Brain microvascular endothelial cell (primary cell): ENCODE measurements around the gene ASS1.

Experiments used
- DNase-seq: peaks from one replicate; pipeline ENCODE4 v3.0.0-alpha.2; 2020
- H3K27ac ChIP-seq: fragments of 250-450 bp; sonication (Bioruptor Pico); 2 replicates; pipeline ENCODE4 v1.5.1; 2020; ENCODE audit warnings: mild to moderate bottlenecking, moderate library complexity
- H3K27me3 ChIP-seq: fragments of 250-450 bp; sonication (Bioruptor Pico); replicated peaks from 2 replicates; pipeline ENCODE4 v1.5.1; 2020; ENCODE audit warnings: mild to moderate bottlenecking
- H3K36me3 ChIP-seq: fragments of 250-450 bp; sonication (Bioruptor Pico); replicated peaks from 2 replicates; pipeline ENCODE4 v1.5.1; 2020; ENCODE audit warnings: mild to moderate bottlenecking
- H3K4me3 ChIP-seq: 2 replicates; pipeline ENCODE4 v1.5.1; 2011; ENCODE audit warnings: low read depth, mild to moderate bottlenecking, control low read depth, low read length, moderate library complexity
- in situ Hi-C: cut with HindIII; loops from 2 replicates; pipeline ENCODE4 v1.10.0; 2017; ENCODE audit warnings: low sequenced_read_pairs, low pct_ligation_motif_present
- TF ChIP-seq, protein P1 (sequence below): IDR thresholded peaks from 2 replicates; pipeline ENCODE4 v1.5.1; 2011; ENCODE audit warnings: low read depth, mild to moderate bottlenecking, moderate library complexity, low read length, control low read depth, inconsistent platforms; ENCODE audit errors: missing control alignments

Gene ASS1

GRCh38 chr9:130508218-130508617 is 63.5 kb downstream of the ASS1 start:
- Histone ChIP-seq H3K27ac (no peak overlapping the region), H3K36me3 (no peaks in the 10 kb centered on the region), H3K27me3 (peaks cover 2% of the 10 kb centered on the region), H3K4me3 (no peak overlapping the region)
- DNase-seq, result no peak
- TF ChIP-seq, protein P1, sequence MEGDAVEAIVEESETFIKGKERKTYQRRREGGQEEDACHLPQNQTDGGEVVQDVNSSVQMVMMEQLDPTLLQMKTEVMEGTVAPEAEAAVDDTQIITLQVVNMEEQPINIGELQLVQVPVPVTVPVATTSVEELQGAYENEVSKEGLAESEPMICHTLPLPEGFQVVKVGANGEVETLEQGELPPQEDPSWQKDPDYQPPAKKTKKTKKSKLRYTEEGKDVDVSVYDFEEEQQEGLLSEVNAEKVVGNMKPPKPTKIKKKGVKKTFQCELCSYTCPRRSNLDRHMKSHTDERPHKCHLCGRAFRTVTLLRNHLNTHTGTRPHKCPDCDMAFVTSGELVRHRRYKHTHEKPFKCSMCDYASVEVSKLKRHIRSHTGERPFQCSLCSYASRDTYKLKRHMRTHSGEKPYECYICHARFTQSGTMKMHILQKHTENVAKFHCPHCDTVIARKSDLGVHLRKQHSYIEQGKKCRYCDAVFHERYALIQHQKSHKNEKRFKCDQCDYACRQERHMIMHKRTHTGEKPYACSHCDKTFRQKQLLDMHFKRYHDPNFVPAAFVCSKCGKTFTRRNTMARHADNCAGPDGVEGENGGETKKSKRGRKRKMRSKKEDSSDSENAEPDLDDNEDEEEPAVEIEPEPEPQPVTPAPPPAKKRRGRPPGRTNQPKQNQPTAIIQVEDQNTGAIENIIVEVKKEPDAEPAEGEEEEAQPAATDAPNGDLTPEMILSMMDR, result no peak
- in situ Hi-C loops, result no loop called here

GRCh38 chr9:130512199-130512598 is 67.4 kb downstream of the ASS1 start:
- H3K27ac ChIP-seq, result no peak overlapping the region
- TF ChIP-seq, protein P1, result no peak
- no peak overlapping the region for H3K4me3 ChIP-seq
- no peaks in the 10 kb centered on the region for H3K36me3 ChIP-seq
- peaks cover 2% of the 10 kb centered on the region for H3K27me3 ChIP-seq
- in situ Hi-C loops, result no loop called here
- DNase-seq, result no peak

- in situ Hi-C loops, result no loop called here
- Histone ChIP-seq H3K27me3 (peaks cover 2% of the 10 kb centered on the region), H3K36me3 (no peaks in the 10 kb centered on the region), H3K27ac (no peak overlapping the region), H3K4me3 (no peak overlapping the region)
- TF ChIP-seq, protein P1, result no peak
- DNase-seq, result no peak
Observed at GRCh38 chr9:130513078-130513477, 68.3 kb downstream of the ASS1 start.

DNA sequence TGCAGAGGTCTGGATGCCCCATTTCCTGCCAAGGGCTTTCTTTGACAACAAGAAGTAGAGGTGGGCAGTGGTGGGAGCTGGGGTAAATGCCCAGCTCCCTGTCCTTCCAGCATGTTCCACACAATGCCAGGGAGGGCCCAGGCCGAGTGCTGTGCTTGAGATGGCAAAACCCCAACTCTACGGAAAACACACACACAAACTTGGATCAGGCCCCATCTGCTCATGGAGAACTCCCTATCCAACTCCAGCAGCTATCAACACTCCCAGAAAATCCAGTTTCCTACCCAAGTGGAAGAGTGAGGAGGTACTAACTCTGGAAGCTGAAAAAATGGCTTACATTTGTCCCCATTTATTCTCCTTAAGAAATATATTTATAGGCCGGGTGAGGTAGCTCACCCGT is 73.5 kb downstream of the ASS1 start:
- no peaks in the 10 kb centered on the region for H3K27me3 ChIP-seq
- in situ Hi-C loops, result no loop called here
- no peak overlapping the region for H3K4me3 ChIP-seq
- no peak for DNase-seq
- H3K36me3 ChIP-seq, result no peaks in the 10 kb centered on the region
- H3K27ac ChIP-seq, result no peak overlapping the region
- TF ChIP-seq, protein P1, result no peak

DNA sequence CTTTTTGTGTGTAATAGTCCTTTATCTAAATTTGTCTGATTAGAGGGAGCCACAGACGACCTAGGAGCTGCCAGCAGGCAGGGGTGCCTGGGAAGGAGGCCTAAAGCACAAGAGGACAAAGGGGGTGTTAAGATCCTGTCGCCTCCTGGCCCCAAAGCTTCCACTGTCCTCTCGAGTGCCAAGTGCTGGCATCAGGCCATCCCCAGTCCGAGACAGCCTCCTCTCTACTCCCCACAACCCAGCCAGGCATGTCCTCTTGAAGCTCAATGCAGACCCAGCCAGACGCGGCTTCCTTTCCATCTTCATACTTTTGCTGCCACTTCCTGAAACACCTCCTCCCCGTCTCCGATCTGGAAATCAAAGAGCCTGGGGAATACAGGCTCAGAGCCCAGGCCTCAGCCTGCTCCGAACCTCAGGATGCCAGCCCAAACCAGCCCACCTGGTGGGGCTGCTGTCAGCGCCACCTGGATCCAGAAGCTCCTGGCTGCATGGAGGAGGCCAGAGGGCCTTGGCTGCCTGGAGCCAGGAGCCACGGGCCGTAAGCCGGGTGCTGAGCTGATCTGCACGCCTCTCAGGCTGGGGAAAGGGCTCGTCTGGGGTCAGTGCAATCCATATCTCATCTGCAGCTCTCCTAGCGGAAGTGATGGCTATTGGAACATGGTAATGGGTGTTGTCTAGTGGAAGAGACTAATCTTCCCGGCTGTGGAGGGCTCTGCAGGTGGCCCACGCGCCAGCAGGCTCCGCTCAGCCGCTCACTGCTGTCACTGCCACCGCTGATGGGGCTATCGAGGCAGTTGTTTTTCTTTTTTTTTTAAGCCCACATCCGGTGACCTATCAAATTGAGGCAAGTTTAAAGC is 74.4 kb downstream of the ASS1 start:
- DNase-seq, result no peak
- Histone ChIP-seq H3K4me3 (no peak overlapping the region), H3K36me3 (no peaks in the 10 kb centered on the region), H3K27ac (no peak overlapping the region), H3K27me3 (peaks cover 3% of the 10 kb centered on the region)
- TF ChIP-seq, protein P1, result no peak
- in situ Hi-C loops, result no loop called here

- Histone ChIP-seq H3K27ac (no peak overlapping the region), H3K36me3 (no peaks in the 10 kb centered on the region), H3K4me3 (no peak overlapping the region), H3K27me3 (peaks cover 8% of the 10 kb centered on the region)
- no peak for DNase-seq
- in situ Hi-C loops, result no loop called here
- TF ChIP-seq, protein P1, result no peak
Observed at GRCh38 chr9:130519927-130520326, 75.2 kb downstream of the ASS1 start.
